CD4-positive, alpha-beta T cell treated with Interleukin-4 for 1 hour (primary cell): ENCODE measurements around the gene BOLA2B.
"Not testable (repeated sequence)": the region's sequence is repeated elsewhere in the genome, so short reads cannot be mapped to it uniquely, and the experiment has no call there.

ENCODE experiments used
- DNase-seq, 2 donors: peaks; one replicate each; pipeline ENCODE4 v3.0.0-alpha.2; 2020 to 2022

The BOLA2B gene

DNA sequence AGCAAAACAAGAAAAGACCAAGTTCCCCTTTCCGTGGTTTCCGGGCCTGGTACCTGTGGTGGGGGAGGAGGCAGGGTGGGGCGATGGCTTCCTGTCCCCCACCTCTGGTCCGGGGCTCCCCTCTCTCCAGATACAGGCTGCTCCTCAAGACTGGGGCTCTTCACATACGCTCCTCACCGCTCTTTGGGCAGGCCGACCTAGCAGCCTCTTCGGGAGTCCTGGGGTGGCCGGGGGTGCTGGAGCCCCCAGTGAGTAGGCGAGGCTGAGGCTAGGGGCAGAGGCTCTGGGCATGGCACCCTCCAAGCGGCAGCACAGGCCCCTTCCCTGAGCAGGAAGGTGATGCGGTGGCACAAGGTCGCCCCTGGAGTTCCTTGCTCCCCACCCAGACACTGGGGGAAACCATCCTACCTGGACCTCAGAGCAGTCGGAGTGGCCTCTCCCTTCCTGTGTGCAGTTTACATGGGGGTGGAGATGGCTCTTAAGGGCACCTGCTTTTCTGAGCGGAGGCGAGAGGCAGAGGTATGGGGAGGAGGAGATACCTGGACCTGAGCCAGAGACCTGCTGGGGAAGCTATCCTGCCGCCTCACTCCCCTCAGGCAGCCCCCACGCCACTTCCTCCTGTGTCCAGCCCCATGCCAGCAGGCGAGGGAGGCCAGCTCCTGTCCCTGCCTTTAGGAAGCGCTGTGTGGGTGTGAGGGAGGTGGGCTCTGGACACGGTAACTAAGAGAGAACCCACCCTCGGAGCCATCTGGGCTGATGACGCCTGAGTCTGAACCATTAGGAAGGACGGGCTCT lies 9.2 kb downstream of the BOLA2B start:
- peak; percentile 86 to 89 for DNase-seq

DNA sequence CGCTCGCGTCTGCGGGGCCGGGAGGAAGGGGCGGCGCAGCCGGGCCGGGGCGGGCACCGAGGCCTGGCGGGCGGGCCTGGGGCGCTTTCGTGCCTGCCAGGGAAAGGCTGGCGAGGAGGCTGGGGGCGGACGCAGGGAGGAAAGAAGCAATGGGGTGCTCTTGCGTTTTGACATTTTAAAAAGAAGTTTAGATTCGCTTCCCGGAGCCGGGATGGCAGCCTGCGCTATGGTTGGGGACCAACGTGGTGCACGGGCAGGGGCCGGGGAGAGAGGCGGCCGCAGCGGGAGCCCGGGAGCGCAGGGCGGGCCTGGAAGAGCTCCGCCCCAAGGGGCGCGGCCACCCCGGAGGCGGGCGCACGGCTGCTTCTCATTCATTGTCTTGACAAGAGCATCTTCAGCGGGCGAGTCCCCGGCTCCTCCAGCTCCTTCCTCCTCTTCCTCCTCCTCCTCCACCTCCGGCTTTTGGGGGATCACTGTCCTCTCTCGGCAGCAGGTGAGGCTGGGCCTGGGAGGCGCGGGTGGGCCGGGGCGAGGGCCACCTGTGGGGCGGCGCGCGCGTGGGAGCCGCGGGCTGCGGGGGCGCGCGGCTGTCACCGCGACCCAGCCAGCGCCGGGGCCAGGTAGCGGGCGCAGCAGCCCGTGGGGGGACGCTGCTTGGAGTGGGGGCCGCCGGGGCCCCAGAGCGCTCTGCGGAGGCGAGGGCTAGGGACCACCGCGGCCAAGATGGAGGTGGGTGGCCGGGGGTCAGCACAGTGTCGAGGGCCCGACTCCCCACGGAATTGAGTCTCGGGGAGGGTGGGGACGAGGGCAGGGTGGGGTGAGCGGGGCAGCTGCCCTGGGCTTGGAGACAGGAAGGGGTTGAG lies 10.0 kb downstream of the BOLA2B start, which contains the start of gene CORO1A:
TSS of gene CORO1A (plus strand) at position 370 of the 863 bp plus-strand sequence. CDS start 1,608 bp downstream, outside the sequence.
- DNase-seq = peak; percentile 81

DNA sequence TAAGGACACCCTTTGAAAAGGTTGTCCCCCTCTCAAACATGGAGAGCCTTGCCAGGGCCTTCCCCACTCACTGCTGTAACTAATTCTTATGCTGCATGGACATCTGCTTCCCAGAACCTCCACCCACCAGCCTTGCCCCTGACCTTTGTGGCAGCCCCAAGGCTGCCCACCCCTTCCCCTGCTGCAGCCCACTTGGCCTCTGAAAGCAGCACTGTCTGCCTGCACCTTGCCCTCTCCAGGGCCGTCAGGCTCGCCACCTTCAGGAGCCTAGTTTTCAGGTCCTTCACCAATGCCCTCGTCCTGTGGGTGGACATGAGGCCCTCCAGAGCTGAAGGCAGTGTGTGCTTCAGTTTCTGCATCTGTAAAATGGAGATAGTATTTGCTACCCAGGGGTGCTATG lies 12.7 kb downstream of the BOLA2B start:
- no peak for DNase-seq

DNA sequence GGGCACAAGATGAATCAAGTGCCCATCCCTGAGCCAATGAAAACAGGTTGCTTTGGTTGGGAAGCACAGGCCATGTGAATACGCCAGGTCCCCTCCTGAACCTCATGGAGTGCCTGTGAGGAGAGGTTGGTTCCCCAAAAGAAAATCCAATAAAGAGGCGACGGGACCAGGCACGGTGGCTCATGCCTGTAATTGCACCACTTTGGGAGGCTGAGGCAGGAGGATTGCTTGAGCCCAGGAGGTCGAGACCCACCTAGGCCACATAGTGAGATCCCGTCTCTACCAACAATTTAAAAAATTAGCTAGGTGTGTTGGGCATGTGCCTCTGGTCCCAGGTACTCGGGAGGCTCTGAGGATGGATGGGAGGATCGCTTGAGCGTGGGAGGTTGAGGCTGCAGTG lies 13.5 kb downstream of the BOLA2B start:
- no peak for DNase-seq

DNA sequence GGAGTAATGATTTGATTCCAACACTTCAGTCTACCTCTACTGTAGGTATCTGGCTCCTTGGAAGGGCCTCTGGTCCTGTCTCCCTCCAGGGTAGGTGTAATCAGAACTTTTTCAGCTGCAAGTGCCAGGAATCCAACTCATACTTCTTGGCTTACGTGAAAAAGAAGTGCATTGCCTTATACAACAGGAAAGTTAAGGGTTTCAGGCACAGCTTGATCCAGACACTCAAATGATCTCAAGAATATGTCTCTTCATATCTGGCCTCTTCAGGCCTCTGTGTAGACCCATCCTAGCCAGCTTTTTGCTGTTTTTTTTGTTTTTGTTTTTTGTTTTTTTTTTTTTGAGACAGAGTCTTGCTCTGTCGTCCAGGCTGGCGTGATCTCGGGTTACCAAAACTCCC lies 14.3 kb downstream of the BOLA2B start:
- no peak for DNase-seq

DNA sequence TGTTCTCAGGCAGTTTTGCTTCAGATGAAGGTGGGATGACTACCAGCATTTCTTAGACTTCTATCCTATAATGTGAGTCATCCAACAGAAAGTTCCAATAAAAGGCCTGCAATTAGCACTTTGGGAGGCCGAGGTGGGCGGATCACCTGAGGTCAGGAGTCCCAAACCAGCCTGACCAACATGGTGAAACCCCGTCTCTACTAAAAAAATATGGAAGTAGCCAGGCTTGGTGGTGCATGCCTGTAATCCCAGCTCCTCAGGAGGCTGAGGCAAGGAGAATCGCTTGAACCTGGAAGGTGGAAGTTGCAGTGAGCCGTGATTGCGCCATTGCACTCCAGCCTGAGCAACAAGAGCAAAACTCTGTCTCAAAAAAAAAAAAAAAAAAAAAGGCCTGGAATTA lies 16.6 kb downstream of the BOLA2B start:
- DNase-seq = not testable (repeated sequence)

DNA sequence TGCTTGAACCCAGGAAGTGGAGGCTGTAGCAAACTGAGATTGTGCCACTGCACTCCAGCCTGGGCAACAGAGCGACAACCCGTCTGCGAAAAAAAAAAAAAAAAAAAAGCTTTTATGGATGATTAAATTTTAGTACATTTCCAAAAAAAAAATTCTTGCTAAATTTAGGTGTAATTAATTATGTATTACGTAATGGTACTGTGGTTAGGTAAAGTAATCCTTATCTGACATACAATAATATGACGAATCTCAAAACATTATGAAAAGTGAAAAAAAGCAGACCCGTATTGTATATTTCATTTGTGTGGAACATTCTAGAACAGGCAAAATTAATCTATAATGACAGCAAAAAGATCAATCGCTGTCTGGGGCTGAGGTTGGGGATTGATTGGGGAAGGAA lies 20.4 kb downstream of the BOLA2B start:
- DNase-seq = no peak

DNA sequence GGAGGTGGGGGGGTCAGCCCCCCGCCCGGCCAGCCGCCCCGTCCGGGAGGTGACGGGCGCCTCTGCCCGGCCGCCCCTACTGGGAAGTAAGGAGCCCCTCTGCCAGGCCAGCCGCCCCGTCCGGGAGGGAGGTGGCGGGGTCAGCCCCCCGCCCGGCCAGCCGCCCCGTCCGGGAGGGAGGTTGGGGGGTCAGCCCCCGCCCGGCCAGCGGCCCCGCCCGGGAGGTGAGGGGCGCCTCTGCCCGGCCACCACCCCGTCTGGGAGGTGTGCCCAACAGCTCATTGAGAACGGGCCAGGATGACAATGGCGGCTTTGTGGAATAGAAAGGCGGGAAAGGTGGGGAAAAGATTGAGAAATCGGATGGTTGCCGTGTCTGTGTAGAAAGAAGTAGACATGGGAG lies 23.3 kb downstream of the BOLA2B start:
- DNase-seq = not testable (repeated sequence)

DNA sequence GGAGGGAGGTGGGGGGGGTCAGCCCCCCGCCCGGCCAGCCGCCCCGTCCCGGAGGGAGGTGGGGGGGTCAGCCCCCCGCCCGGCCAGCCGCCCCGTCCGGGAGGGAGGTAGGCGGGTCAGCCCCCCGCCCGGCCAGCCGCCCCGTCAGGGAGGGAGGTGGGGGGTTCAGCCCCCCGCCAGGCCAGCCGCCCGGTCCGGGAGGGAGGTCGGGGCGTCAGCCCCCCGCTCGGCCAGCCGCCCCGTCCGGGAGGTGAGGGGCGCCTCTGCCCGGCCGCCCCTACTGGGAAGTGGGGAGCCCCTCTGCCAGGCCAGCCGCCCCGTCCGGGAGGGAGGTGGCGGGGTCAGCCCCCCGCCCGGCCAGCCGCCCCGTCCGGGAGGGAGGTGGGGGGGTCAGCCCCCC lies 24.1 kb downstream of the BOLA2B start:
- DNase-seq = not testable (repeated sequence)

DNA sequence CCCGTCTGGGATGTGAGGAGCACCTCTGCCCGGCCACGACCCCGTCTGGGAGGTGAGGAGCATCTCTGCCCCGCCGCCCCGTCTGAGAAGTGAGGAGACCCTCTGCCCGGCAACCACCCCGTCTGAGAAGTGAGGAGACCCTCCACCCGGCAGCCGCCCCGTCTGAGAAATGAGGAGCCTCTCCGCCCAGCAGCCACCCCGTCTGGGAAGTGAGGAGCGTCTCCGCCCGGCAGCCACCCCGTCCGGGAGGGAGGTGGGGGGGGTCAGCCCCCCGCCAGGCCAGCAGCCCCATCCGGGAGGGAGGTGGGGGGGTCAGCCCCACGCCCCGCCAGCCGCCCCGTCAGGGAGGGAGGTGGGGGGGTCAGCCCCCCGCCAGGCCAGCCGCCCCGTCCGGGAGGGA lies 24.7 kb downstream of the BOLA2B start:
- DNase-seq = not testable (repeated sequence)

DNA sequence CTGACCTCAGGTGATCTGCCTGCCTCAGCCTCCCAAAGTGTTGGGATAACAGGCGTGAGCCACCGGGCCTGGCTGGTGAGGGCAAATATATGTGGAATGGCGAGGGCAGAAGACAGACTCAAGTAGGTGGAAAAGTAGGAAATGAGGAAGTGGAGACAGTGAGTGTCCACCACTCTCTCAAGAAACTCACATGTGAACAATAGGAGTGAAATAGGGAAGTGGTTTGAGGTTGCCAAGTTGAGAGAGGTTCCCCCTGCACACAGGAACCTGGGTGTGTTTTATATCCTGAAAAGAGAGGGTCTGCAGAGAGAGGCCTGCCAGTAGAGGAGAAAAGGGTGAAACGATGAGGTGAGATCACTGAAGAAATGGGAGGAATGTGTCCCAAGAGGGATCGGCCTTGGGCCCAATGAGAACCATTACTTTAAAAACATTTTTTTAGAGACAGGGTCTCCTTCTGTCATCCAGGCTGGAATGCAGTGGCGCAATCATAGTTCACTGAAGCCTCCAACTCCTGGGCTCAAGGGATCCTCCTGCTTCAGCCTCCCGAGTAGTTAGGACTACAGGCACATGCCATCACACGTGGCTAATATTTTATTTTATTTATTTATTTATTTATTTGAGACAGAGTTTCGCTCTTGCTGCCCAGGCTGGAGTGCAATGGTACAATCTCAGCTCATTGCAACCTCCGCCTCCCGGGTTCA lies 27.1 kb downstream of the BOLA2B start:
- peak; percentile 31 to 49 for DNase-seq

DNA sequence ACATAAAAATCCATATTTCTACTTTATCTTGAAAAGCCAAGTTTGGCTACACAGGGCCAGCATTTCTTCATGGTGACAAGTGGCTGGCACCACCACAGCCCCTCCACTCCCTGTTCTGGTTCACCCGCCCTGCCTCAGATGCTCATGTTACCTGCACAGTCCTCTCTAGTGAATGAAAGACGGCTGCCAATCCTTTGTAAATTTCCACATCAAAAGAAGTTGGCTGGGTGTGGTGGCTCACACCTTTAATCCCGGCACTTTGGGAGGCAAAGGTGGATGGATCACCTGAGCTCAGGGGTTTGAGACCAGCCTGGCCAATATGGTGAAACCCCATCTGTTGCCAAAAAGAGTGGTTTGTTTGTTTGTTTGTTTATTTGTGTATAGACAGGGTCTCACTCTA lies 29.9 kb downstream of the BOLA2B start:
- DNase-seq = no peak

DNA sequence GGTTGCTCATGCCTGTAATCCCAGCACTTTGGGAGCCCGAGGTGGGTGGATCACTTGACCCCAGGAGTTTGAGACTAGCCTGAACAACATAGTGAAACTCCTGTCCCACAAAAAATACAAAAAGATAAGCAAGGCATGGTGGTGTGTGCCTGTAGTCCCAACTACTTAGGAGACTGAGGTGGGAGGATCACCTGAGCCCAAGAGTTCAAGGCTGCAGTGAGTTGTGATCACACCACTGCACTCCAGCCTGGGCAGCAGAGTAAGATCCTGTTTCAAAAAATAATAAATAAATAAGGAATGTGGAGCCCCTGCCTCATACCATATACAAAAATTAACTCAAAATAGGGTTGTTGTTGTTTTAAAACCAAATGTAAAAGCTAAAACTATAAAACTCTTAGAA lies 36.3 kb downstream of the BOLA2B start:
- no peak for DNase-seq

DNA sequence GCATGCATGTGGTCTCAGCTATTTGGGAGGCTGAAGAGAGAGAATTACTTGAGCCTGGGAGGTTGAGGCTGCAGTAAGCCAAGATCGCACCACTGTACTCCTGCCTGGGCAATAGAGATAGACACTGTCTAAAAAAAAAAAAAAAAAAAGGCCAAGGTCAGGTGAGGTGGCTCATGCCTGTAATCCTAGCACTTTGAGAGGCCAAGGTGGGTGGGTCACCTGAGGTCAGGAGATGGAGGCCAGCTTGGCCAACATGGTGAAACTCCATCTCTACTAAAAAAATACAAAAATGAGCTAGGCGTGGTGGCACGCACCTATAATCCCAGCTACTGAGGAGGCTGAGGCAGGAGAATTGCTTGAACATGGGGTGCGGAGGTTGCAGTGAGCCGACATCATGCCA lies 38.3 kb downstream of the BOLA2B start:
- no peak for DNase-seq

DNA sequence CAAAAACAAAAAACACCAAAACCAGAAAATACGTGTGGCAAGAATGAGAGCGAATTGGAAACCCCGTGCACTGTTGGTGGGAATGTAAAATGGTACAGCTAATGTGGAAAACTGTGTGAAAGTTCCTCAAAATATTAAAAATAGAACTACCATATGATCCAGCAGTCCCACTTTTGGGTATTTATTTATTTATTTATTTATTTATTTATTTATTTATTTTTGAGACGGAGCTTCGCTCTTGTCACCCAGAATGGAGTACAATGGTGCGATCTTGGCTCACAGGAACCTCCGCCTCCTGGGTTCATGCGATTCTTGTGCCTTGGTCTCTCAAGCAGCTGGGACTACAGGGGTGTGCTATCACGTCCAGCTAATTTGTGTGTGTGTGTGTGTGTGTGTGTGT lies 40.9 kb downstream of the BOLA2B start:
- DNase-seq = no peak

DNA sequence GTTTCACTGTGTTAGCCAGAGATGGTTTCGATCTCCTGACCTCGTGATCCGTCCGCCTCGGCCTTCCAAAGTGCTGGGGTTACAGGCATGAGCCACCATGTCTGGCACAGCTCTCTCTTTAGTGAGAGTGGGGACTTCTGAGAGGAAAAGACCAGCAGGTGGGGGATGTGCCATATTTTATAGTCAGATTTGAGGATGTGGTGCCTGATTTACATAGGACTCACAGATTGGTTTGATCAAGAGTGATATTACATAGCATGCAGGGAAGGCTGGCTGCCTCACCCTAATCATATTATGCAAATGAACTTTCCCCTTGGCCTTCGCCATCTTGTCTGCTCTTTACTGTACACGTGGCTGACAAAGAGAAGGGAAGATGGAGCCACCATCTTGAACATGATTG lies 42.4 kb downstream of the BOLA2B start:
- no peak for DNase-seq

DNA sequence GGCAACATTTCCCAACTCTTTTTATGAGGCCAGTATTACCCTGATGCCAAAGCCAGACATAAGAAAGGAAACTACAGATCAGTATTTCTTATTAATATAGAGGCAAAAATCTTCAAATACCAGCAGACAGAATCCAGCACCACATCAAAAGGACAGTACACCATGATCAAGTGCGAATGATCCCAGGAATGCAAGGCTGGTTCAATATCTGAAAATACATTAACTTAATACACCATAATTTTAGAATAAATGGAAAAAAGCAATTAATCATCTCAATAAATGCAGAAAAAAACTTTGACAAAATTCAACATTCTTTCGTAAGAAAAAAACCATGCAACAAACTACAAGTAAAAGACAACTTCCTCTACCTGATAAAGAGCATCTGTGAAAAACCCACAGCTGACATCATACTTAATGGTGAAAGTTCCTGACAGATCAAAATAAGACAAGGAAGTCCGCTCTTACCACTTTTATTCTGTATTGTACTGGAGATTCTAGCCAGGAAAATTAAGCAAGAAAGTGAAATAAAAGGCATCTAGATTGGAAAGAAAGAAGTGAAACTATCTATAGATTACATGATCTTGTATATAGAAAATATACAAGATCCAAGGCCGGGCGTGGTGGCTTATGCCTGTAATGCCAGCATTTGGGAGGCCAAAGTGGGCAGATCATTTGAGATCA lies 44.1 kb downstream of the BOLA2B start:
- DNase-seq = peak in 1 of 2 donors; percentile 8

DNA sequence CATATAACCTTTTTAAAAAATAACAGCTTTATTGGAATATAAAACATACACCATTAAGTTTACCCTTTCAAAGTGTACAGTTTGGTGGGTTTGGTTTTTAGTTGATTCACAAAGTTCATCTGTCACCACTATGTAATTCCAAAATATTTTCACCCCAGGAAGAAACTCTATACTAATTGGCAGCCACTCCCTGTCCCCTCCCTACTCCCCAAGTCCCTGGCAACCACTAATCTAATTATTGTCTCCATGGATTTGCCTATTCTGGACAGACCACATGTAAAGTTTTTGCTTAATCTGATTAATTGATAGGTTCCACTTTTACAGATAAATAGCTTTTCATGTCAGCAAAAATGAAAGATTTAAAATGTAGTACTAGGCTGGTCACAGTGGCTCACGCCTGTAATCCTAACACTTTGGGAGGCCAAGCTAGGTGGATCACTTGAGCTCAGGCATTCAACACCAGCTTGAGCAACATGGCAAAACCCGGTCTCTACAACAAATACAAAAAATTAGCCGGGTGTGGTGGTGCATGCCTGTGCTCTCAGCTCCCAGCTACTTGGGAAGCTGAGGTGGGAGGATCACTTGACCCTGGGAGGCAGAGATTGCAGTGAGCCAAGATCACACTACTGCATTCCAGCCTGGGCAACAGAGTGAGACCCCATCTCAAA lies 45.5 kb downstream of the BOLA2B start:
- DNase-seq = no peak

DNA sequence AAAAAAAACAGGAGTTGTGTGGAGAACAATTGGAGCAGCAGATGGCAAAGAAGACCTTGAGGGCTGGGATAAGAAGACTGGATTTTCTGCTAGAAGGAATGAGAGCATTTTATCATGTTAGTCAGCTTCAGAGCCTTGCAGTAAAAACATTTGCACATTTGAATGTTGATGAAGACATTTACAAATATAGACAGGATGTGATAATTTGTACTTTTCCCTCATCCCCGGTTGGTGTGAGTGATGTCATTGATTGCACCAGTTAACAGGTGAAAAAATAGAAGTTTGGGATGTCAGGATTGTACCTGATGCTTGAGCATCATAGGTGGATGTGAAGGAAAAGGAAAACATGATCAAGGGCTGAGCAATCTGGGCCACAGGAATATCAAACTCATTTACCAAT lies 47.8 kb downstream of the BOLA2B start:
- DNase-seq = no peak

DNA sequence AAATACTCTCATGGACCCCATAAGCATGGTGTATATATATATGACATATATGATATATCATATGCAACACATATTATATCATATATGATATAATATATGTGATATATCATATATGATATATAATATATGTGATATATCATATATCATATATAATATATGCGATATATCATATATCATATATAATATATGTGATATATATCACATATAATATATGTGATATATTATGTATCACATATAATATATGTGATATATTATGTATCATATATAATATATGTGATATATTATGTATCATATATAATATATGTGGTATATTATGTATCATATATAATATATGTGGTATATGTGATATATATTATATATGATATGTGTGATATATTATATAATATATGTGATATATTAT lies 48.5 kb downstream of the BOLA2B start:
- no peak for DNase-seq

DNA sequence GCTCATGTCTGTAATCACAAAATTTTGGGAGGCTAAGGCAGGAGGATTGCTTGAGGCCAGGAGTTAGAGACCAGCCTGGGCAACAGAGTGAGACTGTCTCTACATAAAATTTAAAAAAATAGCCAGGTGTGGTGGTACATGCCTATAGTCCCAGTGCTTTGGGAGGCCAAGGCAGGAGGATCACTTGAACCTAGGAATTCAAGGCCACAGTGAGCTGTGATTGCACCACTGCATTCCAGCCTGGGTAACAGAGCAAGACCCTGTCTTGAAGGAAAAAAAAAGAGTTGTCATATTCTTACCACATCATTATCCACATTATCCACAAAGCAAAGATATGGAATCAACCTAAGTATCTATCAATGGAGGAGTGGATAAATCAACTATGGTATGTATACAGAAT lies 49.4 kb downstream of the BOLA2B start:
- DNase-seq = no peak

DNA sequence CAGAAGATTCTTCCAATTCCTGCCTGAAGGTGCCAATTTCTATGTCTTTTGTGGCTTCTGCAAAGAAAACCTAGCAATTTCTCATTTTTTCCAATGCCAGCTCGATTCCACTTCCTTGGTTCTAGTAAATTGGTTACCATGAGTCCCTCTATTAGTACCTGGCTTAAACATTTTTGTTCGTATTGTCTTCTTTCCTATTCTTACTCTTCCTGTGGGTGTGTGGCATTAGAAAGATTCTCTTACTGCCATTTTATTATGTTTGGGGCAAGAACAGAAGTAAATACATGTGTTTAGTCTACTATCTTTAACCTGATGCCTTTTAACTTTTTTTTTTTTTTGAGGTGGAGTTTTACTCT lies 50.1 kb downstream of the BOLA2B start:
- DNase-seq = no peak
